Endothelial cell (in vitro differentiated cells): Measurements from ENCODE around the gene TMEM132D. TPM values are rescaled to one million over a fixed set of nuclear protein-coding genes. Genes with fewer than 3 reads are reported as not detected.

Experiments
- DNase-seq: peaks from one replicate; pipeline ENCODE4 v3.0.0; 2021; ENCODE audit warnings: low spot score
- H3K27ac Mint-ChIP-seq: one replicate; pipeline ENCODE4 v1.8.0; 2021; ENCODE audit warnings: mixed read lengths, inconsistent platforms; ENCODE audit not compliant: unreplicated experiment
- H3K27me3 Mint-ChIP-seq: one replicate; pipeline ENCODE4 v1.8.0; 2021; ENCODE audit warnings: mild to moderate bottlenecking, moderate library complexity, mixed read lengths, inconsistent platforms; ENCODE audit not compliant: unreplicated experiment
- H3K36me3 Mint-ChIP-seq: one replicate; pipeline ENCODE4 v1.8.0; 2021; ENCODE audit warnings: mild to moderate bottlenecking, low read depth, mixed read lengths, inconsistent platforms; ENCODE audit not compliant: unreplicated experiment
- H3K4me1 Mint-ChIP-seq: one replicate; pipeline ENCODE4 v1.8.0; 2021; ENCODE audit warnings: mild to moderate bottlenecking, mixed read lengths, inconsistent platforms; ENCODE audit not compliant: unreplicated experiment
- H3K4me3 Mint-ChIP-seq: one replicate; pipeline ENCODE4 v1.8.0; 2021; ENCODE audit warnings: mild to moderate bottlenecking, mixed read lengths, inconsistent platforms; ENCODE audit not compliant: unreplicated experiment
- H3K9me3 Mint-ChIP-seq: one replicate; pipeline ENCODE4 v1.8.0; 2021; ENCODE audit warnings: mixed read lengths, inconsistent platforms; ENCODE audit not compliant: unreplicated experiment
- CTCF ChIP-seq: fragments of 200-600 bp; sonication (generic); IDR thresholded peaks from one replicate; pipeline ENCODE4 v1.5.0; 2021; ENCODE audit warnings: antibody characterized with exemption; ENCODE audit not compliant: unreplicated experiment
- total RNA-seq: library from RNA; stranded (reverse); fragmentation: NEBNext Ultra II Directional; extraction: Animal tissue kit (Norgen Biotek cat#: 25700); gene quantifications from one replicate; pipeline ENCODE4 v1.2.1, GENCODE V29; 2021; ENCODE audit not compliant: unreplicated experiment

TMEM132D gene
- total RNA-seq, 1 donor from 2014 or later: not detected

GRCh38 chr12:129371268-129371667 lies 532.6 kb downstream of the TMEM132D start:
- Mint-ChIP-seq H3K27ac (no peak overlapping the region), H3K4me3 (no peak overlapping the region), H3K27me3 (peaks cover 6% of the 10 kb centered on the region), H3K36me3 (peaks cover 9% of the 10 kb centered on the region), H3K9me3 (peaks cover 44% of the 10 kb centered on the region), H3K4me1 (no peaks in the 10 kb centered on the region)
- no peak for DNase-seq
- no peak for TF ChIP-seq CTCF

DNA sequence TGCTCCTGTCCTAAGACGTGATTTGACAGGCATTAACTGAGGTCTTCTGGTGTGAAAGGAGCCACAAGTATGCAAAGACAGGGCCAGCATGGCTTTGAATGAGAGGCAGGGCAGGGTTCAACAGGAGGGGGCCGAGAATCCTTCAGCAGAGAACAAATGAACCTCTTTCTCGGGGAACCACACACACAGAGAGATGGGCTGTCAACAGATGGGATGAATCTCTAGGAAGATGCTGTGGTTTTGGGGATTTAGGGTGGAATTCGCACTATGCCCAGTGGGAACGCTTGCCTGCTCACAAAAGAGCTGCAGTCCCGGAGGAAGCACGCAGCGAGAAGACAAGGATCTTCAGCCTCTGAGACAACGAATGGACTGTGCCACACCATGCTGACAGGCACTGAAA lies 537.2 kb downstream of the TMEM132D start:
- H3K36me3 Mint-ChIP-seq: peaks cover 13% of the 10 kb centered on the region
- peaks cover 7% of the 10 kb centered on the region for H3K27me3 Mint-ChIP-seq
- H3K9me3 Mint-ChIP-seq: peaks cover 44% of the 10 kb centered on the region
- no peak for TF ChIP-seq CTCF
- H3K27ac Mint-ChIP-seq: no peak overlapping the region
- no peak for DNase-seq
- no peak overlapping the region for H3K4me3 Mint-ChIP-seq
- no peaks in the 10 kb centered on the region for H3K4me1 Mint-ChIP-seq

DNA sequence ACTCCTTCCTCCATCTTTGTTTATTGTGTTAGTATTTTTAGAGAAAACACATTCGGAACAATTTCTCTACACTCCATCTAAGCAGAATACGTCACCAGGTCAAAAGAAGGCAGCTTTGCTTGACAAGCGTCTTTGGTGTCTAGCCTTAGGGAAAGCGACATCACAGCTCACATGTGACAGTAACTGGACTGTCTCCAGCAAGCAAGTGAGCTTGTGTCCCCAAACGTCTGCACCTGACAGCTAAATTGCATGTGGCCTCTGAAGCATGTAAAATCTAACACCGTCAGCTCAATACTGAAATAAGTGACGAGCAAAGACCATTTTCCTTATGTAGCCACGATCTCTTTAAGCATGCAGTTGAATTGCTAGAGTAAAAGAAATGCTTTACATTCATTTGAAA lies 540.8 kb downstream of the TMEM132D start:
- DNase-seq: no peak
- TF ChIP-seq CTCF: no peak
- Mint-ChIP-seq H3K9me3 (peaks cover 48% of the 10 kb centered on the region), H3K27ac (no peak overlapping the region), H3K4me1 (no peaks in the 10 kb centered on the region), H3K4me3 (no peak overlapping the region), H3K36me3 (peaks cover 11% of the 10 kb centered on the region), H3K27me3 (peaks cover 9% of the 10 kb centered on the region)

DNA sequence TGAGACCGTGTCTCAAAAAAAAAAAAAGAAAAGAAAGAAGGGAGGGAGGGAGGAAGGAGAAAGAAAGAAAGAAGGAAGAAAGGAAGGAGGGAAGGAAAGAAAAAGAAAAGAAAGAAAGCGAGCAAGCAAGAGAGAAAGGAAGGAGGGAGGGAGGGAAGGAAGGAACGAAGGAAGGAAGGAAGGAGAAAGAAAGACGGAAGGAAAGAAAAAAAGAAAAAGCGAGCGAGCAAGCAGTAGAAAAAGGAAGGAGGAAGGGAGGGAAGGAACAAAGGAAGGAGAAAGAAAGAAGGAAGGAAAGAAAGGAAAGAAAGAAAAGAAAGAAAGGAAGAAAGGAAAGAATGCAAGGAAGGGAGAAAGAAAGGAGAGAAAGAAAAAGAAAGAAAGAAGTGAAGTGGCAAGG lies 546.6 kb downstream of the TMEM132D start:
- Mint-ChIP-seq H3K27me3 (peaks cover 7% of the 10 kb centered on the region), H3K4me3 (no peak overlapping the region), H3K27ac (no peak overlapping the region), H3K4me1 (no peaks in the 10 kb centered on the region), H3K9me3 (peaks cover 39% of the 10 kb centered on the region), H3K36me3 (peaks cover 7% of the 10 kb centered on the region)
- DNase-seq: no peak
- no peak for TF ChIP-seq CTCF

- Mint-ChIP-seq H3K36me3 (peaks cover 7% of the 10 kb centered on the region), H3K4me1 (no peaks in the 10 kb centered on the region), H3K27me3 (no peaks in the 10 kb centered on the region), H3K27ac (no peak overlapping the region), H3K4me3 (no peak overlapping the region), H3K9me3 (peaks cover 24% of the 10 kb centered on the region)
- DNase-seq: no peak
- no peak for TF ChIP-seq CTCF
Observed at GRCh38 chr12:129351481-129351880, 552.3 kb downstream of the TMEM132D start.
